GM19239 (cell line): ENCODE measurements around the gene GABRR1.
"Not testable (repeated sequence)": the region's sequence is repeated elsewhere in the genome, so short reads cannot be mapped to it uniquely, and the experiment has no call there.

Source experiments
- DNase-seq: peaks from one replicate; pipeline ENCODE4 v3.0.0; 2011; ENCODE audit warnings: low spot score; ENCODE audit not compliant: insufficient read length
- FAIRE-seq: peaks from 2 replicates; lab custom pipeline; 2011; peaks lifted over from hg19 to GRCh38; lab: Jason Lieb, UNC

GABRR1 gene

DNA sequence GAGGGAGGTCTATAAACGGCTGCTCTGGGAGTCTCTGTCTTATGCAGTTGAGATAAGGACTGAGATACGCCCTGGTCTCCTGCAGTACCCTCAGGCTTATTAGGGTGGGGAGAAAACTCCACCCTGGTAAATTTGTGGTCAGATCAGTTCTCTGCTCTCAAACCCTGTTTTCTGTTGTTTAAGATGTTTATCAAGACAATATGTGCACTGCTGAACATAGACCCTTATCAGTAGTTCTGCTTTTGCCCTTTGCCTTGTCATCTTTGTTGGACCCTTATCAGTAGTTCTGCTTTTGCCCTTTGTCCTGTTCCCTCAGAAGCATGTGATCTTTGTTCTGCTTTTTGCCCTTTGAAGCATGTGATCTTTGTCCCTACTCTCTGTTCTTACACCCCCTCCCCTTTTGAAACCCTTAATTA is 88.9 kb downstream of the GABRR1 start:
- DNase-seq: not testable (repeated sequence)

More for the DNA sequence above, 88.9 kb downstream of the GABRR1 start:
- not testable (repeated sequence) for FAIRE-seq
